Activated CD4-positive, alpha-beta T cell treated with anti-CD3 and anti-CD28 coated beads, Interleukin-2, amount 50 U/mL, for 4 hours (primary cell): Measurements from ENCODE around the gene OXSM.

ENCODE experiments used
- DNase-seq, 2 experiments: peaks; one replicate each; pipeline ENCODE4 v3.0.0-alpha.2; 2020

Gene OXSM

GRCh38 chr3:25789596-25790556, at the start of gene OXSM:
TSS of gene OXSM (plus strand) at chr3:25790090. CDS start at chr3:25791021, 931 bp downstream.
- peak; percentile 90 to 94 for DNase-seq

GRCh38 chr3:25744470-25744869, 45.4 kb upstream of the OXSM start:
- no peak for DNase-seq

- DNase-seq = no peak
These were observed 42.9 kb upstream of the OXSM start for GRCh38 chr3:25747033-25747432.

GRCh38 chr3:25748189-25748588, 41.7 kb upstream of the OXSM start:
- no peak for DNase-seq

- DNase-seq = no peak
These were observed 40.8 kb upstream of the OXSM start for GRCh38 chr3:25749031-25749581.

GRCh38 chr3:25751048-25751447, 38.8 kb upstream of the OXSM start:
- DNase-seq = no peak

GRCh38 chr3:25751725-25752124, 38.2 kb upstream of the OXSM start:
- no peak for DNase-seq

GRCh38 chr3:25768851-25769250, 21.0 kb upstream of the OXSM start:
- DNase-seq = no peak

- DNase-seq = no peak
These were observed 14.0 kb upstream of the OXSM start for GRCh38 chr3:25775936-25776335.

GRCh38 chr3:25780618-25781017, 9.3 kb upstream of the OXSM start:
- no peak for DNase-seq

GRCh38 chr3:25781145-25781757, 8.6 kb upstream of the OXSM start:
- no peak for DNase-seq

GRCh38 chr3:25781758-25782594, 7.9 kb upstream of the OXSM start:
- DNase-seq = no peak

GRCh38 chr3:25782636-25782937, 7.3 kb upstream of the OXSM start:
- DNase-seq = no peak

- peak; percentile 72 to 78 for DNase-seq
These were observed 6.8 kb upstream of the OXSM start, which contains the start of gene NGLY1 for GRCh38 chr3:25782938-25783660. TSS of gene NGLY1 (minus strand) at chr3:25783443. CDS start at chr3:25783390, 53 bp downstream.

GRCh38 chr3:25783661-25784512, 6.0 kb upstream of the OXSM start:
- DNase-seq = no peak

- no peak for DNase-seq
These were observed 4.9 kb upstream of the OXSM start for GRCh38 chr3:25784971-25785370.

- no peak for DNase-seq
These were observed 4.1 kb upstream of the OXSM start for GRCh38 chr3:25785826-25786225.

- DNase-seq = no peak
These were observed 2.2 kb upstream of the OXSM start for GRCh38 chr3:25787689-25788088.

GRCh38 chr3:25789209-25789595, 688 bp upstream of the OXSM start:
- DNase-seq = no peak

GRCh38 chr3:25801786-25802185, 11.9 kb downstream of the OXSM start:
- DNase-seq = no peak

GRCh38 chr3:25803833-25804232, 13.9 kb downstream of the OXSM start:
- no peak for DNase-seq
